Mesenchymal stem cell (in vitro differentiated cells and primary cell): ENCODE measurements around the gene PLCB1.
A peak's percentile ranks its signal among the peaks of the same experiment; 100 is the strongest.

Experiments used
- DNase-seq: peaks from one replicate; pipeline ENCODE4 v3.0.0-alpha.2; 2013
- H2AFZ ChIP-seq: one replicate; pipeline ENCODE4 v1.6.1; 2013; ENCODE audit warnings: low read depth, mild to moderate bottlenecking, control low read depth, inconsistent platforms, low read length, moderate library complexity
- H2AK5ac ChIP-seq: 2 replicates; pipeline ENCODE4 v1.6.1; 2013; ENCODE audit warnings: low read length, moderate library complexity, mild to moderate bottlenecking, inconsistent platforms; ENCODE audit not compliant: severe bottlenecking
- H2BK120ac ChIP-seq: one replicate; pipeline ENCODE4 v1.6.1; 2013; ENCODE audit warnings: low read depth, mild to moderate bottlenecking, inconsistent platforms, low read length, moderate library complexity
- H2BK12ac ChIP-seq, 2 experiments: one replicate each; pipeline ENCODE4 v1.6.1; 2013; ENCODE audit warnings: inconsistent platforms in 2 of 2, low read length in 2 of 2, mild to moderate bottlenecking in 2 of 2, moderate library complexity in 2 of 2, control low read depth in 1 of 2
- H2BK15ac ChIP-seq: one replicate; pipeline ENCODE4 v1.6.1; 2013; ENCODE audit warnings: mild to moderate bottlenecking, low read depth, inconsistent platforms; ENCODE audit not compliant: poor library complexity, severe bottlenecking
- H2BK5ac ChIP-seq: 2 replicates; pipeline ENCODE4 v1.6.1; 2013; ENCODE audit warnings: low read depth, mild to moderate bottlenecking, low read length, control low read depth, inconsistent platforms; ENCODE audit not compliant: poor library complexity, severe bottlenecking
- H3K14ac ChIP-seq, 2 experiments: one replicate each; pipeline ENCODE4 v1.6.1; 2013; ENCODE audit warnings: inconsistent platforms in 2 of 2, low read length in 2 of 2, control low read depth in 1 of 2, mild to moderate bottlenecking in 1 of 2, moderate library complexity in 1 of 2
- H3K18ac ChIP-seq, 2 experiments: one replicate each; pipeline ENCODE4 v1.6.1; 2013; ENCODE audit warnings: inconsistent platforms in 2 of 2, low read length in 2 of 2, control low read depth in 1 of 2, low read depth in 1 of 2, mild to moderate bottlenecking in 1 of 2
- H3K23ac ChIP-seq, 2 experiments: one replicate each; pipeline ENCODE4 v1.6.1; 2013; ENCODE audit warnings: inconsistent platforms in 2 of 2, low read length in 2 of 2, mild to moderate bottlenecking in 2 of 2, moderate library complexity in 2 of 2, control low read depth in 1 of 2
- H3K27ac ChIP-seq: 2 replicates; pipeline ENCODE4 v1.5.1; 2013; ENCODE audit warnings: mild to moderate bottlenecking, moderate library complexity, low read length, control low read depth, inconsistent platforms; ENCODE audit not compliant: poor library complexity, severe bottlenecking
- H3K27me3 ChIP-seq, 2 experiments: 2 replicates each; pipeline versions ENCODE4 v1.6.1 to v1.7.0; 2013; ENCODE audit warnings: low read length in 2 of 2, mild to moderate bottlenecking in 2 of 2, moderate library complexity in 2 of 2, control low read depth in 1 of 2, inconsistent platforms in 1 of 2; ENCODE audit not compliant: control insufficient read depth in 1 of 2, insufficient read depth in 1 of 2
- H3K36me3 ChIP-seq, 2 experiments: 2 replicates each; pipeline versions ENCODE4 v1.6.1 to v1.7.0; 2013; ENCODE audit warnings: low read length in 2 of 2, control low read depth in 1 of 2, inconsistent platforms in 1 of 2, low read depth in 1 of 2, mild to moderate bottlenecking in 1 of 2; ENCODE audit not compliant: insufficient read depth in 2 of 2, control insufficient read depth in 1 of 2
- H3K4ac ChIP-seq, 2 experiments: one replicate each; pipeline ENCODE4 v1.6.1; 2013; ENCODE audit warnings: inconsistent platforms in 2 of 2, low read length in 2 of 2, mild to moderate bottlenecking in 2 of 2, moderate library complexity in 2 of 2, control low read depth in 1 of 2, low read depth in 1 of 2
- H3K4me1 ChIP-seq: 2 replicates; pipeline ENCODE4 v1.6.1; 2013; ENCODE audit warnings: low read depth, low read length, control low read depth; ENCODE audit not compliant: control insufficient read depth, insufficient read depth
- H3K4me2 ChIP-seq: 2 replicates; pipeline ENCODE4 v1.6.1; 2013; ENCODE audit warnings: low read length, mild to moderate bottlenecking, inconsistent platforms; ENCODE audit not compliant: poor library complexity, severe bottlenecking
- H3K4me3 ChIP-seq, 2 experiments: 2 replicates each; pipeline versions ENCODE4 v1.5.1 to v1.7.0; 2013; ENCODE audit warnings: low read length in 2 of 2, mild to moderate bottlenecking in 2 of 2, control low read depth in 1 of 2, low read depth in 1 of 2; ENCODE audit not compliant: insufficient read depth in 1 of 2
- H3K79me1 ChIP-seq: replicated peaks from 2 replicates; pipeline ENCODE4 v1.6.1; 2013; ENCODE audit warnings: mild to moderate bottlenecking, control low read depth, low read length, inconsistent platforms; ENCODE audit not compliant: poor library complexity, severe bottlenecking
- H3K9ac ChIP-seq: 2 replicates; pipeline ENCODE4 v1.7.0; 2013; ENCODE audit warnings: mild to moderate bottlenecking, low read length, moderate library complexity
- H3K9me3 ChIP-seq: 2 replicates; pipeline ENCODE4 v1.7.0; 2013; ENCODE audit warnings: mild to moderate bottlenecking, low read length; ENCODE audit not compliant: control insufficient read depth
- H4K8ac ChIP-seq: one replicate; pipeline ENCODE4 v1.6.1; 2013; ENCODE audit warnings: inconsistent platforms, mild to moderate bottlenecking, low read length, moderate library complexity
- H4K91ac ChIP-seq: one replicate; pipeline ENCODE4 v1.6.1; 2013; ENCODE audit warnings: mild to moderate bottlenecking, low read length, inconsistent platforms
- WGBS: methylation state at CpG from one replicate; pipeline ENCODE4 v1.1.7; 2013; ENCODE audit warnings: mixed read lengths; 5-methylcytosine and 5-hydroxymethylcytosine counted together

Gene PLCB1

GRCh38 chr20:8735014-8735413 is 602.9 kb downstream of the PLCB1 start:
- no peak for DNase-seq
- H2BK15ac ChIP-seq = no peak overlapping the region
- H2BK12ac ChIP-seq = no peak overlapping the region
- no peak overlapping the region for H2AK5ac ChIP-seq
- H3K4me3 ChIP-seq = no peak overlapping the region
- H3K14ac ChIP-seq = no peak overlapping the region
- no peaks in the 10 kb centered on the region for H3K27me3 ChIP-seq
- H2AFZ ChIP-seq = no peak overlapping the region
- no peak overlapping the region for H4K91ac ChIP-seq
- no peaks in the 10 kb centered on the region for H3K4me1 ChIP-seq
- no peaks in the 10 kb centered on the region for H3K79me1 ChIP-seq
- no peak overlapping the region for H3K23ac ChIP-seq
- no peak overlapping the region for H2BK120ac ChIP-seq
- H2BK5ac ChIP-seq = no peak overlapping the region
- H3K36me3 ChIP-seq = peaks cover 0 to 12% of the 10 kb centered on the region in 2 experiments
- H3K9ac ChIP-seq = no peak overlapping the region
- no peaks in the 10 kb centered on the region for H3K9me3 ChIP-seq
- WGBS = 83% methylated on average over 3 of the region's 3 CpGs
- H4K8ac ChIP-seq = no peak overlapping the region
- H3K4ac ChIP-seq = no peak overlapping the region
- H3K4me2 ChIP-seq = no peak overlapping the region
- no peak overlapping the region for H3K27ac ChIP-seq
- H3K18ac ChIP-seq = no peak overlapping the region

- Histone ChIP-seq H2BK5ac (no peak overlapping the region), H4K91ac (no peak overlapping the region), H3K18ac (no peak overlapping the region), H3K4me3 (no peak overlapping the region), H3K27me3 (no peaks in the 10 kb centered on the region), H2AFZ (no peak overlapping the region), H3K4me1 (no peaks in the 10 kb centered on the region), H3K79me1 (no peaks in the 10 kb centered on the region), H3K27ac (no peak overlapping the region), H2BK120ac (no peak overlapping the region), H2BK15ac (no peak overlapping the region), H4K8ac (no peak overlapping the region), H2BK12ac (no peak overlapping the region), H3K9me3 (no peaks in the 10 kb centered on the region), H3K4ac (no peak overlapping the region), H3K9ac (no peak overlapping the region), H3K4me2 (no peak overlapping the region), H3K36me3 (peaks cover 0 to 18% of the 10 kb centered on the region in 2 experiments), H3K14ac (no peak overlapping the region), H2AK5ac (no peak overlapping the region), H3K23ac (no peak overlapping the region)
- no peak for DNase-seq
Measured at GRCh38 chr20:8735674-8736073, 603.6 kb downstream of the PLCB1 start.

- Histone ChIP-seq H3K9ac (no peak overlapping the region), H2BK5ac (no peak overlapping the region), H2AFZ (no peak overlapping the region), H3K4me1 (no peaks in the 10 kb centered on the region), H3K79me1 (no peaks in the 10 kb centered on the region), H3K4me3 (no peak overlapping the region), H2BK120ac (no peak overlapping the region), H3K27ac (no peak overlapping the region), H3K36me3 (peaks cover 0 to 33% of the 10 kb centered on the region in 2 experiments), H2BK12ac (no peak overlapping the region), H3K27me3 (no peaks in the 10 kb centered on the region), H4K91ac (no peak overlapping the region), H3K14ac (no peak overlapping the region), H3K18ac (no peak overlapping the region), H3K4ac (no peak overlapping the region), H3K23ac (no peak overlapping the region), H4K8ac (no peak overlapping the region), H2BK15ac (no peak overlapping the region), H3K4me2 (no peak overlapping the region), H3K9me3 (no peaks in the 10 kb centered on the region), H2AK5ac (no peak overlapping the region)
- no peak for DNase-seq
- 100% methylated on average over 3 of the region's 4 CpGs for WGBS
Measured at GRCh38 chr20:8740265-8740664, 608.2 kb downstream of the PLCB1 start.

- H2AFZ ChIP-seq = no peak overlapping the region
- WGBS = 87% methylated on average over 3 of the region's 3 CpGs
Measured at GRCh38 chr20:8744228-8744844, 612.3 kb downstream of the PLCB1 start.

More at GRCh38 chr20:8744228-8744844, 612.3 kb downstream of the PLCB1 start:
- Histone ChIP-seq H3K4me1 (no peaks in the 10 kb centered on the region), H3K27me3 (no peaks in the 10 kb centered on the region), H3K27ac (no peak overlapping the region), H4K8ac (no peak overlapping the region), H3K36me3 (peaks cover 0 to 31% of the 10 kb centered on the region in 2 experiments), H2BK15ac (no peak overlapping the region), H3K9ac (peak overlapping the region; percentile 28), H4K91ac (no peak overlapping the region), H2AK5ac (no peak overlapping the region), H2BK5ac (no peak overlapping the region), H3K23ac (no peak overlapping the region), H2BK12ac (no peak overlapping the region), H3K4me3 (no peak overlapping the region), H3K79me1 (no peaks in the 10 kb centered on the region), H3K14ac (no peak overlapping the region), H3K4me2 (no peak overlapping the region), H3K4ac (no peak overlapping the region), H3K18ac (no peak overlapping the region), H2BK120ac (no peak overlapping the region), H3K9me3 (no peaks in the 10 kb centered on the region)
- no peak for DNase-seq
